Retina (tissue), 1 donor: ENCODE data around the gene WAS.
A peak's percentile ranks its signal among the peaks of the same experiment; 100 is the strongest.

ENCODE experiments used
- DNase-seq: peaks from one replicate; pipeline ENCODE4 v3.0.0-alpha.2; 2016

Gene WAS

DNA sequence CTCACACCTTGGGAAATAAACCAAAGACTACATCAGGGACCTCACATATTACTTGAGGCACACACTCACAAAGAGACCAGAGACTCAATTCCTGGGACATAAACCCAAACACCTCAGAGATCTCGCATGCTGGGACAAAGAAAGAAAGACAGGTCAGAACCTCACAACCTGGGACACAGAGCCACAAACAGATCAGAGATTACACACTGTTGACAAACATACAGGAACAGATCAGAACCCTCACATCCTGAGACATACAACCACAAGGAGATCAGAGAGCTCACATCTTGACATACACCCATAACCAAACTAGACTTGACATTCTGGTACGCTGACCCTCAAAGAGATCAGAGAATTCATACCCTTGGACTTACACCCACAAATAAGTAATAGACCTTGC lies 30.2 kb downstream of the WAS start:
- no peak for DNase-seq

- no peak for DNase-seq
Measured at GRCh38 chrX:48714573-48714972, 31.0 kb downstream of the WAS start.

DNA sequence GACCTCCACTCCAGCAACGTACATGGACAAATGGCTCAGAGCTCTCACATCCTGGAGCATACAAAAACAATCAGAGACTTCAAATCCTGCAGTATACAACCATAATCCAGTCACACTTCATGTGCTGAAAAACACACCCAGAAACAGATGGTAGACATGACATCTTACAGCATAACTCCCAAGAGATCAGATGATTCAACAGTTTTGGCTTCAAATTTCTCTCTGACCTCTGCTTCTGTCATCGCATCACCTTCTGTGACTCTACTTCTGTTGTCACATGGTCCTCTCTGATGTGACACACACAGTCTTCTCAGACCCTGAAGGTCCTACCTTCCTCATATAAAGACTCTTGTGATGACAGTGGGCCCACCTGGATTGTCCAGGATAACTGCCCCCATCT lies 31.5 kb downstream of the WAS start:
- DNase-seq = no peak

GRCh38 chrX:48715876-48716502 lies 32.4 kb downstream of the WAS start:
- no peak for DNase-seq

- DNase-seq = no peak
Measured at GRCh38 chrX:48719958-48720357, 36.4 kb downstream of the WAS start.

DNA sequence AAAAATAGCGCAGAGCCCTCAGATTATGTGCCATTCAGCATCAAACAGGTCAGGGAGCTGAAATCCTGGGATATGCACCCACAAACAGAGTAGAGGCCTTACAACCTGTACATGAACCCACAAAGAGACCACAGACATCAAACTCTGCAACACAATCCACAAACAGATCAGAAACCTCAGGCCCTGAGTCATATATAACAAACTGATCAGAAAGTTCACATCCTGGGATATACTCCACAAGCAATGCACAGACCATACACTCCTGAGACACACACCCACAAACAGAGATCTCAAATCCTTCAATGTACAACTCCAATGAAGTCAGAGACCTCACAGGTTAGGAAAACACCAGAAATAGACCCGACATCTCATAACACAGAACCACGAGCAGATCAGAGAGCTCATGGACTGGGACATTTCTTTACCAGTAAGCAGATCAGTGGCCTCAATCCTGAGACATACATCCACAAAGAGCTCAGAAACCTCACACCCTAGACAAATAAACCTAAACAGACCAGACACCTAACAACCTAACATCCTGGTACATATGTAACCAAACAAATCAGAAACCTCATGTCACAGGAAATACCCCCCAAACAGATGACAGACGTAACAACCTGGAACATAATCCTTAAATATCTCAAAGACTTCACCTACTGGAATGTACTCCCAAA lies 37.1 kb downstream of the WAS start:
- no peak for DNase-seq

GRCh38 chrX:48721916-48722315 lies 38.3 kb downstream of the WAS start:
- DNase-seq = no peak

- DNase-seq = no peak
Measured at GRCh38 chrX:48726596-48726995, 43.0 kb downstream of the WAS start.

DNA sequence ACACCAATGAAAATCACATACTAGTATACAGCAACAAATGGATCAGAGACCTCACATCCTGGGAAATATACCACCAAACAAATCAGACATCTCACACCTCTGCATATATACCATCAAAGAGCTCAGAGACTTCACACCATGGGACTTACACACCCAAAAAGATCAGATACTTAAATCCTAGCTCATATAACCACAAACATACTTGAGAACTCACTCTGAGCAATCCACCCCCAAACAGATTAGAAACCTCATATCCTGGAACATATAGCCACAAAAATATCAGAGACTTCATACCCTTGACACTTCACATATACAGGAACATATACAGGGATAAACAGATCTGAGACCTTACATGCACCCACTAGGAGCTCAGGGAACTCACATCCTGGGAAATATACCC lies 45.1 kb downstream of the WAS start:
- no peak for DNase-seq

- no peak for DNase-seq
Measured at GRCh38 chrX:48736303-48736702, 52.7 kb downstream of the WAS start.

DNA sequence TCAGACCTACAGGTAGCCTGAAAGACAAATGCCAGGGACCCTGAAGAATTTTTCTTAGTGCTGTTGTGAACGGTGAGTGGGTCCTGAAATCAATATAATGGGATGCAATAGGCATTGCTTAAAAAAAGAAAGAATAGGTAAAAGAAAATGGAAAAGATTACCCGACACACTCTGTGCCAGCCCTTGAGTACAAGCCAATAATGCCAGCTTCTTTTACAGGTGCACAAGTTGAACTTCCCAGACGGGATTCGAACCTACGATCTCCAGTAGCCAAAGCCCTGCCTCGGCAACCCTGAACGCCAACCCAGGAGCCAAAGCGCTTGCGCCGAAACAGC lies 53.2 kb downstream of the WAS start:
- no peak for DNase-seq

DNA sequence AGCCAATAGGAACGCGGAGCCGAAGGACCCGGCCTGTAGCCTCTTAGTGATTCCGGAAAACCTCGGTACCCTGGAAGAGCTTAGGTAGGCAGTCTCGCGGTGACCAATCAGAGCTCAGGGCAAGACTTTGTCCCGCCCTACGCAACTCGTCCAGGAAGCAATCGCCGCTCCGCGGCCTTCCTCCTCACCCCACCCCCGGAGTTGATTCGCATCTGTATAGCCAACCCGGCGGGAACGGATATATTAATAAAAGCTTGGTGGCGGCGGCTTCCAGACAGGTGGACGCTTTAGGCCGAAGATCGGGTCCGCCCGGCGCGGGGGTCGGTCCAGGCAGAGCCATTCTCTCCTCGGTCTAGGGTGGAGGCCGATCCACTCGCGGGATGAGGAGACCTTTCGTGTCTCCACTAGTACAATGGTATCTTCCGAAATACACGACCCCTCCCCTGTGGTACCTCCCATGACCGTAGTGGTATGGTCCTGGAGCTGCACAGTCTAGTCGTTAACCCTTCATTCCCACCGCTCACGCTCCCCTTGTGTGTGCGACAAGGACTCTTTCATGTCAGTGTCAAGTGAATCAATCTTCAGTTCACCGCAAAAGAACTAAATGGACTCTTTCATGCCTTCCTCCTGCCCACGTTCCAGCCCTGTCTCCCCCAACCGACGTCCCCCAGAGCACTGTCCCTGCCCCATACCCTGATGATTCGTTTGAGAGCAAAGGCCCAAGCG lies 53.8 kb downstream of the WAS start:
- DNase-seq = peak; percentile 96

DNA sequence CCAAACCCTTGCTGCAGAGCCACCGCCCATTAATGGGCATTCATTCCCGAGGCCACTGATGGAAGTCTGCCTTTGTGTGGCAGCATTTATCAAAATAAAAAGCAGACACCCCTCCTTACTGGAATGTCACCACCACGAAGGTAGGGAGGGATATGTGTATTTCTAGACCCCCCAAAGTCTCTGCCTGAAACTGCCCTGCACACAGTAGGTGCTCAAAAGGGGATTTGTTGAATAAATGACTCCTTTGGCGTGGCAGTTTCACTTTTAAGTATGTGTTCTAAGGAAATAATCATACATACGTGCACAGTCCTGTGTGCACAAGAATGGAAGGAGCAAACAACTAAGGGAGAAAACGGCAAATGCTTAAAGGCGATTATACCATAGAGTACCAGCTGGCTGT lies 54.3 kb downstream of the WAS start:
- DNase-seq = no peak
